Measurements from ENCODE around the gene NLE1. TPM values are rescaled to one million over a fixed set of nuclear protein-coding genes. Genes with fewer than 3 reads are reported as not detected.

The NLE1 gene
- total RNA-seq, 1 donor from 2014 or later: 30.0 TPM

DNA sequence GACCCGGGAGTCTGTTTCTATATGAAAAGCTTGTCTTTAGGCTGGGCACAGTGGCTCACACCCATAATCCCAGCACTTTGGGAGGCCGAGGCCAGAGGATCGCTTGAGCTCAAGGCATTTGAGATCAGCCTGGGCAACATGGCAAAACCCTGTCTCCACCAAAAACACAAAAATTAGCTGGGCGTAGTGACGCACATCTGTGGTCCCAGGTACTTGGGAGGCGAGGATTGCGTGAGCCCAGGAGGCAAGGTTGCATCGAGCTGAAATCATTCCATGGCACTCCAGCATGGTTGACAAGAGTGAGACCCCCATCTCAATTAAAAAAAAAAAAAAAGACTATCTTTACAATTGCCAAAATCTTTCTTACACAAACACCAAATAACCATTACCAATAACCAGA lies 55.9 kb downstream of the NLE1 start:
- no peak for DNase-seq

GRCh38 chr17:35084987-35085386 lies 57.1 kb downstream of the NLE1 start:
- no peak for DNase-seq

DNA sequence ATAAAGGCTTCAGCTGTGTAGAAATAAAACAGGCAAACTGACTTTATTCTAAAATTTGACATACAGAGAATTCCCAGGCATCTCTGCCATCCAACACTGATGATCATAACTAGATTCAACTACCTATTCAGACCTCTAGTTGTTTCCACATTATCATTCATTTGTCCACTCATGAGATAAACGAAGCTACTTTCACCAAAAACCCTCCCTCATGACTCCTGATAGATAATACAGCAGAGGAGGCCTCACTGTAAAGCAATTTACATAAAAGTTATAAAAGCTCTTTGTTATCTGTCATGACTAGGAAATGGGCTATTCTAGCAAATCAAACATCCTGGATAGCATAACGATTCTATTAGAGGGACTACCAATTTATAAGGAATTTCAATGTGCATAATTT lies 59.0 kb downstream of the NLE1 start:
- no peak for DNase-seq

- peak; percentile 11 for DNase-seq
Observed at GRCh38 chr17:35082073-35082657, 59.9 kb downstream of the NLE1 start.

GRCh38 chr17:35081638-35082037 lies 60.5 kb downstream of the NLE1 start:
- no peak for DNase-seq

GRCh38 chr17:35080536-35080935 lies 61.6 kb downstream of the NLE1 start:
- DNase-seq: no peak

DNA sequence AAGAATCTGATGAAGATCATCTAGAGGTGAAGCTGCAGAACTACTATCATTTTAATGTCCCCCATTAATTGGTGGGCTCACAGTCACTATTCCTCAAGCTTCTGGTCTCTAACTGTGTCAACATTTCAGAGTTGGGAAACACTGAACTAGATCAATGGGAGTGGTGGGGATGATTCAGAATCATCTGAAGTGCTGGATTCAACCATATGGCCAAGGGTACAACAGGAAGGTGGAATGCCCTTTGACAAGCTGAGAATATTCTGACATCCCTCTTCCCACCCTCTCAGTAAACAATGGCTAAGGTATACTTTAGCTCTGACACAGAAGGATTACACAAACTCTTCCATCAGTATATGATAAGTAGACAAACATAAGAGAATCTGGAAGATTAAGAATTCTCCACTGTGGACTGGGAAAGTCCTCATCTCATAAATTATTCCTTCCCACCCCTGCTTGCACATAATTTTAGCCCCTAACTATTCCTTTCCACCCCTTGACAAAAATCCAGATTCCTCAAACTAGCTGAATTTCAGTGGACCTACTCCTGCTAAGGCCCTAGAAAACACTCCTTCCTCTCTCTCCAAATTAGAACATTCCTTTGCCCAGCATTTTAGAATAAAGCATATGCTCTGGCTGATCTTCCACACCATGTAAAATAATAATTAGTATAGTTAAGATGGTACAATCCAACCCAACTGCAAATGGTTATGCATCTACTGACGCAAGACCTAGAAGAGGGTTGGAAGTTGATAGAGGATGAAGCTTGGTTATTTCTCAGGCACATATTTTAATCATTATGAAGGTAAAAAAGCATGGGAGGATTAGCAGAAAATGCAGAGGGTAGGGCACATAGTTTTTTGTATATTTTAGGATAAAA lies 62.3 kb downstream of the NLE1 start:
- no peak for DNase-seq

Small RNA genes lying within 50 kb of the gene (small RNA-seq; reads per million reads assigned to genes)
- not detected for gene RNU6-840P (ENCODE audit: low replicate concordance)

Other genes with a start within 250 kb of the NLE1 start
- 2.7 TPM for gene CCT6B, start 180.8 kb downstream of the NLE1 start, total RNA-seq
- 16.7 TPM for gene ZNF830, start 180.8 kb downstream of the NLE1 start, total RNA-seq
- gene LIG3, start 161.8 kb downstream of the NLE1 start, total RNA-seq: 34.0 TPM
- 31.6 TPM for gene RFFL, start 78.6 kb downstream of the NLE1 start, total RNA-seq
- gene RAD51D, start 22.4 kb downstream of the NLE1 start, total RNA-seq: 5.2 TPM
- gene FNDC8, start 20.7 kb downstream of the NLE1 start, total RNA-seq: not detected
- 193 TPM for gene UNC45B, start 5.5 kb upstream of the NLE1 start, total RNA-seq
- gene SLC35G3, start 52.1 kb upstream of the NLE1 start, total RNA-seq: not detected
- 9.4 TPM for gene SLFN5, start 100.8 kb upstream of the NLE1 start, total RNA-seq
- 18.1 TPM for gene SLFN11, start 231.3 kb upstream of the NLE1 start, total RNA-seq